SK-N-MC (cell line): ENCODE results near the gene NDNF.

Experiments used
- EZH2 ChIP-seq: fragments of 200-600 bp; sonication (generic); IDR thresholded peaks from one replicate; pipeline ENCODE4 v1.6.1; 2017; ENCODE audit warnings: antibody characterized with exemption
- FOXP2 ChIP-seq: optimal IDR thresholded peaks from 2 replicates; pipeline ENCODE3; 2011; ENCODE audit warnings: mild to moderate bottlenecking, moderate library complexity; ENCODE audit not compliant: insufficient read depth; ENCODE audit errors: extremely low read length, control extremely low read depth
- POLR2AphosphoS5 ChIP-seq: IDR thresholded peaks from 2 replicates; pipeline ENCODE4 v1.6.1; 2012; ENCODE audit warnings: mild to moderate bottlenecking, low read depth, low read length, borderline replicate concordance

- TF ChIP-seq EZH2 (no peak), POLR2AphosphoS5 (peak; percentile 23; the same call in 1 of the 2 replicates), FOXP2 (peak; percentile 78)
Observed at GRCh38 chr4:121053601-121054143, 18.7 kb downstream of the NDNF start.
